ENCODE measurements around the gene HSD11B2.

The HSD11B2 gene

GRCh38 chr16:67446968-67447507, 16.1 kb downstream of the HSD11B2 start:
- H3K4me1 ChIP-seq (ENCODE audit: insufficient read depth, low read length, severe bottlenecking): no peaks in the 10 kb centered on the region
- H3K27me3 ChIP-seq (ENCODE audit: insufficient read depth, low read length): no peaks in the 10 kb centered on the region
- TF ChIP-seq CTCF (IDR thresholded peaks at IDR 0.05; ENCODE audit: low read length): no peak
- no peak overlapping the region for H3K27ac ChIP-seq (ENCODE audit: low read depth, low read length, poor library complexity, severe bottlenecking)
- no peak overlapping the region for H3K9ac ChIP-seq (ENCODE audit: low read length)
- no peaks in the 10 kb centered on the region for H3K9me3 ChIP-seq (ENCODE audit: low read length)
- H4K20me1 ChIP-seq (ENCODE audit: insufficient read depth, low read length): no peaks in the 10 kb centered on the region
- H2AFZ ChIP-seq (ENCODE audit: low read length): no peak overlapping the region
- no peak overlapping the region for H3K4me3 ChIP-seq (ENCODE audit: low read depth, low read length, poor library complexity, severe bottlenecking)
- no peaks in the 10 kb centered on the region for H3K79me2 ChIP-seq (ENCODE audit: insufficient read depth, low read length)
- no peak overlapping the region for H3K4me2 ChIP-seq (ENCODE audit: low read length)
- no peaks in the 10 kb centered on the region for H3F3A ChIP-seq (ENCODE audit: insufficient read depth, low read length)
- peaks cover 32% of the 10 kb centered on the region; the same call in 1 of the 2 replicates for H3K36me3 ChIP-seq (ENCODE audit: insufficient read depth, low read length)
- no peaks in the 10 kb centered on the region for H3K9me2 ChIP-seq (ENCODE audit: low read depth, low read length)

- H4K20me1 ChIP-seq (ENCODE audit: insufficient read depth, low read length): no peaks in the 10 kb centered on the region
Measured at GRCh38 chr16:67447508-67448076, 16.7 kb downstream of the HSD11B2 start.

GRCh38 chr16:67448580-67448979, 17.7 kb downstream of the HSD11B2 start:
- Histone ChIP-seq H3K27me3 (ENCODE audit: insufficient read depth, low read length) (no peaks in the 10 kb centered on the region), H3K9ac (ENCODE audit: low read length) (no peak overlapping the region), H3F3A (ENCODE audit: insufficient read depth, low read length) (no peaks in the 10 kb centered on the region), H3K36me3 (ENCODE audit: insufficient read depth, low read length) (peaks cover 25% of the 10 kb centered on the region; the same call in 1 of the 2 replicates), H4K20me1 (ENCODE audit: insufficient read depth, low read length) (no peaks in the 10 kb centered on the region), H3K9me3 (ENCODE audit: low read length) (no peaks in the 10 kb centered on the region), H3K9me2 (ENCODE audit: low read depth, low read length) (no peaks in the 10 kb centered on the region), H3K4me1 (ENCODE audit: insufficient read depth, low read length, severe bottlenecking) (no peaks in the 10 kb centered on the region), H3K27ac (ENCODE audit: low read depth, low read length, poor library complexity, severe bottlenecking) (no peak overlapping the region), H2AFZ (ENCODE audit: low read length) (no peak overlapping the region), H3K4me2 (ENCODE audit: low read length) (no peak overlapping the region), H3K4me3 (ENCODE audit: low read depth, low read length, poor library complexity, severe bottlenecking) (no peak overlapping the region), H3K79me2 (ENCODE audit: insufficient read depth, low read length) (no peaks in the 10 kb centered on the region)
- TF ChIP-seq EZH2 (IDR thresholded peaks at IDR 0.05; ENCODE audit: borderline replicate concordance, low read length): no peak
- TF ChIP-seq CTCF (IDR thresholded peaks at IDR 0.05; ENCODE audit: low read length): no peak

More at GRCh38 chr16:67447508-67448076, 16.7 kb downstream of the HSD11B2 start:
- H3K36me3 ChIP-seq (ENCODE audit: insufficient read depth, low read length): peaks cover 33% of the 10 kb centered on the region; the same call in 1 of the 2 replicates
- H3K9ac ChIP-seq (ENCODE audit: low read length): no peak overlapping the region
- H3K4me1 ChIP-seq (ENCODE audit: insufficient read depth, low read length, severe bottlenecking): no peaks in the 10 kb centered on the region
- H3K27me3 ChIP-seq (ENCODE audit: insufficient read depth, low read length): no peaks in the 10 kb centered on the region
- no peak overlapping the region for H3K4me2 ChIP-seq (ENCODE audit: low read length)
- no peaks in the 10 kb centered on the region for H3F3A ChIP-seq (ENCODE audit: insufficient read depth, low read length)
- H3K4me3 ChIP-seq (ENCODE audit: low read depth, low read length, poor library complexity, severe bottlenecking): no peak overlapping the region
- no peak overlapping the region for H2AFZ ChIP-seq (ENCODE audit: low read length)
- H3K79me2 ChIP-seq (ENCODE audit: insufficient read depth, low read length): no peaks in the 10 kb centered on the region
- H3K27ac ChIP-seq (ENCODE audit: low read depth, low read length, poor library complexity, severe bottlenecking): no peak overlapping the region
- H3K9me3 ChIP-seq (ENCODE audit: low read length): no peaks in the 10 kb centered on the region
- TF ChIP-seq CTCF (IDR thresholded peaks at IDR 0.05; ENCODE audit: low read length) (peak; percentile 65), EZH2 (IDR thresholded peaks at IDR 0.05; ENCODE audit: borderline replicate concordance, low read length) (no peak)
- no peaks in the 10 kb centered on the region for H3K9me2 ChIP-seq (ENCODE audit: low read depth, low read length)
